Measurements from ENCODE around the gene RANBP1.

DNA sequence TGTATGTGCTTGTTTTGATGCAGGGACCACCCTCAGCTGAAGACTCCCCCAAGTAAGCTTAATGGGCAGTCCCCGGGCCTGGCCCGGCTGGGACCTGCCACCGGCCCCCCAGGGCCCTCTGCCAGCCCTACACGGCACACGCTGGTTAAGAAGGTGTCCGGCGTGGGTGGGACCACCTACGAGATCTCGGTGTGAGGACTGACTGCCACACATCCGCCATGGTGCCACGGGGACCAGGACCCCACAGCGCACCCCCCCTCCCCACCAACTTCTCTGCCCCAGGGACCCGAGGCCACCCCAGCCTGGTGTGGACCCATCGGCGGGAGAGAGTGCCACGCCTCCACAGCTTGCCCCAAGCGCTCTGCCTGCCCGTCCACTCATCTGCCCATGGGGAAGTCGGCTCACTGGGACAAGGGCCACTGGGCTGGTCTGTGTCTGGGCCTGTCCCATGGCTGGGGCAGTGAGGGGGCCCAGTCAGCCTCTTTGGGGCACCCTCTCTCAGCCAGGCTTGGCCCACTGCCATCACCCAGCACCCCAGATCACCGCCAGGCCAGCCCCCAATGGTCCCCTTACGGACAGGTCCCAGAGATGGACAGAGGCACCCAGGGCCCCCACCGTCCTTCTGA lies 29.4 kb downstream of the RANBP1 start:
- no peak for TF ChIP-seq EZH2 (IDR thresholded peaks at IDR 0.05; ENCODE audit: low read depth, low read length, severe bottlenecking)
- no peak for TF ChIP-seq TEAD4 (IDR thresholded peaks at IDR 0.05; ENCODE audit: low read depth, low read length)
- no peak for TF ChIP-seq BRCA1 (IDR thresholded peaks at IDR 0.05; ENCODE audit: low read depth, low read length)
- TF ChIP-seq, protein P1, sequence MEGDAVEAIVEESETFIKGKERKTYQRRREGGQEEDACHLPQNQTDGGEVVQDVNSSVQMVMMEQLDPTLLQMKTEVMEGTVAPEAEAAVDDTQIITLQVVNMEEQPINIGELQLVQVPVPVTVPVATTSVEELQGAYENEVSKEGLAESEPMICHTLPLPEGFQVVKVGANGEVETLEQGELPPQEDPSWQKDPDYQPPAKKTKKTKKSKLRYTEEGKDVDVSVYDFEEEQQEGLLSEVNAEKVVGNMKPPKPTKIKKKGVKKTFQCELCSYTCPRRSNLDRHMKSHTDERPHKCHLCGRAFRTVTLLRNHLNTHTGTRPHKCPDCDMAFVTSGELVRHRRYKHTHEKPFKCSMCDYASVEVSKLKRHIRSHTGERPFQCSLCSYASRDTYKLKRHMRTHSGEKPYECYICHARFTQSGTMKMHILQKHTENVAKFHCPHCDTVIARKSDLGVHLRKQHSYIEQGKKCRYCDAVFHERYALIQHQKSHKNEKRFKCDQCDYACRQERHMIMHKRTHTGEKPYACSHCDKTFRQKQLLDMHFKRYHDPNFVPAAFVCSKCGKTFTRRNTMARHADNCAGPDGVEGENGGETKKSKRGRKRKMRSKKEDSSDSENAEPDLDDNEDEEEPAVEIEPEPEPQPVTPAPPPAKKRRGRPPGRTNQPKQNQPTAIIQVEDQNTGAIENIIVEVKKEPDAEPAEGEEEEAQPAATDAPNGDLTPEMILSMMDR (IDR thresholded peaks at IDR 0.05; ENCODE audit: control extremely low read depth in 1 of 3, insufficient read depth in 1 of 3, low read depth in 1 of 3, low read length in 3 of 3), result no peak
- no peak for TF ChIP-seq GTF2F1 (IDR thresholded peaks at IDR 0.05; ENCODE audit: borderline replicate concordance, low read depth, low read length)
- no peak for TF ChIP-seq RFX5 (IDR thresholded peaks at IDR 0.05; ENCODE audit: borderline replicate concordance, low read depth, low read length)
- TF ChIP-seq KDM1A (IDR thresholded peaks at IDR 0.05; ENCODE audit: borderline replicate concordance, low read length), result no peak
- no peak for TF ChIP-seq CHD1 (IDR thresholded peaks at IDR 0.05; ENCODE audit: low read depth, low read length)
- TF ChIP-seq TAF1 (IDR thresholded peaks at IDR 0.05; ENCODE audit: low read depth, low read length), result no peak
- TF ChIP-seq HDAC2 (IDR thresholded peaks at IDR 0.05; ENCODE audit: borderline replicate concordance in 1 of 2, low read depth in 2 of 2, low read length in 2 of 2), result no peak

Data from H1 (cell line).